Adrenal gland (tissue), 5 donors: ENCODE measurements around the gene E4F1.

Source experiments
- POLR2A ChIP-seq, 2 donors: fragments of 450-650 bp; IDR thresholded peaks; one replicate each; pipeline ENCODE4 v1.6.1; 2017; ENCODE audit warnings: antibody characterized with exemption in 2 of 2, mild to moderate bottlenecking in 2 of 2, moderate library complexity in 1 of 2
- TF ChIP-seq, protein P1 (sequence below), 6 experiments: fragments of 450-650 bp in 4 of 6; fragments of 200-600 bp in 2 of 6; sonication (generic) in 1 of 6; IDR thresholded peaks; 1 replicate in 5 of 6; 2 replicates in 1 of 6; pipeline versions ENCODE4 v1.5.1 to v1.8.0; 2016 to 2021; ENCODE audit warnings: antibody characterized with exemption in 6 of 6, mild to moderate bottlenecking in 2 of 6, moderate library complexity in 1 of 6
- donor health status: DM: no; HTN: no; CAD: no.

- TF ChIP-seq, protein P1, sequence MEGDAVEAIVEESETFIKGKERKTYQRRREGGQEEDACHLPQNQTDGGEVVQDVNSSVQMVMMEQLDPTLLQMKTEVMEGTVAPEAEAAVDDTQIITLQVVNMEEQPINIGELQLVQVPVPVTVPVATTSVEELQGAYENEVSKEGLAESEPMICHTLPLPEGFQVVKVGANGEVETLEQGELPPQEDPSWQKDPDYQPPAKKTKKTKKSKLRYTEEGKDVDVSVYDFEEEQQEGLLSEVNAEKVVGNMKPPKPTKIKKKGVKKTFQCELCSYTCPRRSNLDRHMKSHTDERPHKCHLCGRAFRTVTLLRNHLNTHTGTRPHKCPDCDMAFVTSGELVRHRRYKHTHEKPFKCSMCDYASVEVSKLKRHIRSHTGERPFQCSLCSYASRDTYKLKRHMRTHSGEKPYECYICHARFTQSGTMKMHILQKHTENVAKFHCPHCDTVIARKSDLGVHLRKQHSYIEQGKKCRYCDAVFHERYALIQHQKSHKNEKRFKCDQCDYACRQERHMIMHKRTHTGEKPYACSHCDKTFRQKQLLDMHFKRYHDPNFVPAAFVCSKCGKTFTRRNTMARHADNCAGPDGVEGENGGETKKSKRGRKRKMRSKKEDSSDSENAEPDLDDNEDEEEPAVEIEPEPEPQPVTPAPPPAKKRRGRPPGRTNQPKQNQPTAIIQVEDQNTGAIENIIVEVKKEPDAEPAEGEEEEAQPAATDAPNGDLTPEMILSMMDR (IDR thresholded peaks at IDR 0.05): no peak
- TF ChIP-seq POLR2A (IDR thresholded peaks at IDR 0.05): no peak
These were observed 50.5 kb downstream of the E4F1 start for GRCh38 chr16:2273931-2274330.
